Liver (tissue), 3 donors: Measurements from ENCODE around the gene SPATA16.

Experiments used
- FOXA1 ChIP-seq: IDR thresholded peaks from 2 replicates; pipeline ENCODE4 v1.6.1; 2016; ENCODE audit warnings: antibody characterized with exemption
- GABPA ChIP-seq, 2 donors: IDR thresholded peaks in 1 of 2; conservative IDR thresholded peaks in 1 of 2; 2 replicates each; pipeline ENCODE4 v1.6.1; 2016; ENCODE audit warnings: antibody characterized with exemption in 2 of 2, mild to moderate bottlenecking in 1 of 2, moderate library complexity in 1 of 2
- HNF4G ChIP-seq: IDR thresholded peaks from 2 replicates; pipeline ENCODE4 v1.6.1; 2016; ENCODE audit warnings: antibody characterized with exemption
- JUND ChIP-seq, 2 donors: IDR thresholded peaks; 2 replicates each; pipeline ENCODE4 v1.6.1; 2016; ENCODE audit warnings: antibody characterized with exemption in 2 of 2
- NR2F2 ChIP-seq: IDR thresholded peaks from 2 replicates; pipeline ENCODE4 v1.6.1; 2016; ENCODE audit warnings: antibody characterized with exemption
- TF ChIP-seq, protein P1 (sequence below): fragments of 150-350 bp; IDR thresholded peaks from 2 replicates; pipeline ENCODE4 v1.5.1; 2017; ENCODE audit warnings: improper control_type of control experiment, low read depth, low read length; ENCODE audit not compliant: missing input control
- donor health status: healthy.
- donor health status: healthy.

DNA sequence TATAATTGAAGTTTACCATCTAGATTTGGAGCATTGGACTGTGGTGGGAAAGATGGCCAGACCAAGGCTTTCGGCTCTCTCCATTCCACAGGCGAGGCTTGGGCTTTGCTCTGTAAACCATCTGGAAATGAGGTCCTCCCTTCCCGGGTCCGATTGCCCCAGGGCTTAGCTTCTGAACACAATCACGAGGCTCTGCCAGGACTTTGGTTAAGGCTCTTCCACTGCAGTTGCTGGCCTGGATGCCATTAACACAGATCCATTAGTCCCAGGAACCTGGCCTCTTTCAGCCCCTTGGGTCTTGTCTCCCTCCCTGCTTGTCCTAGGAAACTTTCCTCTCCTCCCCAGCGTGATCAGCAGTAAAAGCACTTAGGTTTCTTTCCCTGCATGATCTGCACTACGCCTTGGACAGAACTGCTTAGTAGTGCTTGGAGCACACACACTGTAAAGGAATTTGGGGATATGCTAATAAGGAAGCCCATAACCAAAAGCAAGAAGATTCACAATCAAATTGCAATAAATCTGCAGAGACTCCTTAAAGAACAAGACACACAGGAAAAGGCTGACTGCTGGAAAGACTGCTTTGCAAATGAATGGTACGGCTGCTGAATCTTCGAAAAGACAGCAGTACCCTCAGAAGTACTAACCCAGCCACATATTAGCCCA, 236.2 kb downstream of the SPATA16 start:
- TF ChIP-seq, protein P1, sequence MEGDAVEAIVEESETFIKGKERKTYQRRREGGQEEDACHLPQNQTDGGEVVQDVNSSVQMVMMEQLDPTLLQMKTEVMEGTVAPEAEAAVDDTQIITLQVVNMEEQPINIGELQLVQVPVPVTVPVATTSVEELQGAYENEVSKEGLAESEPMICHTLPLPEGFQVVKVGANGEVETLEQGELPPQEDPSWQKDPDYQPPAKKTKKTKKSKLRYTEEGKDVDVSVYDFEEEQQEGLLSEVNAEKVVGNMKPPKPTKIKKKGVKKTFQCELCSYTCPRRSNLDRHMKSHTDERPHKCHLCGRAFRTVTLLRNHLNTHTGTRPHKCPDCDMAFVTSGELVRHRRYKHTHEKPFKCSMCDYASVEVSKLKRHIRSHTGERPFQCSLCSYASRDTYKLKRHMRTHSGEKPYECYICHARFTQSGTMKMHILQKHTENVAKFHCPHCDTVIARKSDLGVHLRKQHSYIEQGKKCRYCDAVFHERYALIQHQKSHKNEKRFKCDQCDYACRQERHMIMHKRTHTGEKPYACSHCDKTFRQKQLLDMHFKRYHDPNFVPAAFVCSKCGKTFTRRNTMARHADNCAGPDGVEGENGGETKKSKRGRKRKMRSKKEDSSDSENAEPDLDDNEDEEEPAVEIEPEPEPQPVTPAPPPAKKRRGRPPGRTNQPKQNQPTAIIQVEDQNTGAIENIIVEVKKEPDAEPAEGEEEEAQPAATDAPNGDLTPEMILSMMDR, result no peak
- TF ChIP-seq JUND (IDR thresholded peaks at IDR 0.05) (no peak), FOXA1 (no peak), NR2F2 (no peak), HNF4G (no peak), GABPA (IDR thresholded peaks at IDR 0.05 in 1 of 2, conservative IDR thresholded peaks at IDR 0.05 in 1 of 2) (no peak)
